GM10266 (cell line): ENCODE results near the gene ZFP3.
"Not testable (repeated sequence)": the region's sequence is repeated elsewhere in the genome, so short reads cannot be mapped to it uniquely, and the experiment has no call there.

Experiments used
- DNase-seq: peaks from one replicate; pipeline ENCODE4 v3.0.0; 2012; ENCODE audit errors: extremely low spot score
- CTCF ChIP-seq: IDR thresholded peaks from 2 replicates; pipeline ENCODE4 v1.5.1; 2012; ENCODE audit warnings: mild to moderate bottlenecking, low read depth; ENCODE audit not compliant: control insufficient read depth, insufficient read depth; ENCODE audit errors: missing control alignments

The ZFP3 gene

DNA sequence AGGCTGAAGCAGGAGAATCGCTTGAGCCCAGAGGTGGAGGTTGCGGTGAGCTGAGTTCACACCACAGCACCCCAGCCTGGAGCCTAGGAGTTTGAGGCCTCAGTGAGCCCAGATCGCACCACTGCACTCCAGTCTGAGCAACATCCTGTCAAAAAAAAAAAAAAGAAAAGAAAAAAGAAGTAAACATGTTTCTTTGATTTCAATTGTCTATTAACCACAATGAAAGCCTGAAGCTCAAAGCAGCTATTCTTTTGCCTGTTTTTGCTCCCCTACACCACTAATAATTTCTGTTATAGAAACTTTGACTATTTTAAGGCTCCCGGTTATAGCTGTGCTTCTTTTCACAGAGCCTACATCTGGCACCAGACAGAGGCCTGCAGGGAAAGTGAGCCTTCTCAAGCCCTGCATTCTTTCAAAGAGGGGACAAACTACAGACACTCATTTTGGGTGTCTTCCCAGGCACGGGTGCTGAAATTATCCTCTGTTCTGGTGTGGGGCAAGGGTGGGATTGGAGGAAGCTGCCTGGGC lies 28.9 kb upstream of the ZFP3 start:
- no peak for TF ChIP-seq CTCF
- DNase-seq: peak; percentile 53

DNA sequence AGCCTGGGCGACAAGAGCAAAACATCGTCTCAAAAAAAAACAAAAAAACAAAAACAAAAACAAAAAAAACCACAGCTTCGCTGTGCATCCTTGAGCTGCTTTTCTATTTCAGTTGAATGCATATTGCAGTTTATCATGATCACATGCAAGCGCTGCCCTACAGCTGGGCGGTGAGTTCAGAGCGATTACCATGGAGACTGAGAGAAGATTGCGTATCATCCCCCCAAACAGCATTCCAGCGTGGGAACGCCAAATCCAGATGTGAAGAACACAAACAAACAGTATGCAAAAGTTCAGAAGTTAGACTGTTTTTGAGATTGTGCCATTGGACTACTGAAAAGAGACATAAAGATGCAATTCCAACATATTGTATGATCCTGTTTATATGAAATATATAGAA lies 28.0 kb upstream of the ZFP3 start:
- TF ChIP-seq CTCF: no peak

DNA sequence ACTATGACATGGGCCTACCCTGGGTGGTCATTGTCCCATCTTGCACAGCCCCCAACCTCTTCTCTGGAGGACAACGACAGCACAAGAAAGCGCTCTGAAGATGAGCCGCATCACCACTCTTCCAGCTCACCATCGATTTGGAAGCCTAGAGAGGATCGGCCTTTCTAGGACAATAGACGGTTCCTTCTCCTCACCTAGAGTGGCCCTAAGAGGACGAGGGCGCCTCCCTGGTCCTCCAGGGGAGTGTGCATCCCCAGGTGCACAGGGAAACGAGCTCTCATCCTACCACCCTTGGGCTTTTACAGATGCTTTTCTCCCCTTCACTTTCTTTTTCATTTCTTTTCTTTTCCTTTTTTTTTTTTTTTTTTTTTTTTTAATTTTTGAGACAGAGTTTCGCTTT lies 22.7 kb upstream of the ZFP3 start:
- DNase-seq: no peak

More for the DNA sequence above, 28.0 kb upstream of the ZFP3 start:
- DNase-seq: no peak

DNA sequence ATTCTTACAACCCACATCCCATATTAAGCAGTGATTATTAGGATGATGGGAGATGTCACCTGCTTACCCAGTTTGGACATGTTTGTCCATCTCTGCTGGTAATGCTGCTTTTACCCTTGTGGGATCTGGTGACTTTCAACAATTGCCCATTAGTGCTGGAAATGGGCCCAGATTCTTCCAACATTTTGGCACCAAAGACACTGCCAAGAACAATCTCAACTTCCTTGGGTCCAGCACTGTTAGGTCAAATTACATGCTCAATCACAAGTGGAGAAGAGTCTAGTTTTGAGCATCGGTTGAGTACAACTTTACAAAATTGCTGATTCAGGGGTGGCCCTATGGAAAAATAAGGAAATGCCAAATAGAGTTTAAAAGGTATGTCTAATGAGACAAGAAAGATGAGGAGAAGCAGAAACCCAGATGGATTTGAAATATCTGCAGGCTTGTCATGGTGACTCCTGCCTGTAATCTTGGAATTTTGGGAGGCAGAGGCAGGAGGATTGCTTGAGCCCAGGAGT lies 13.0 kb upstream of the ZFP3 start:
- no peak for TF ChIP-seq CTCF
- DNase-seq: no peak

More for the DNA sequence above, 22.7 kb upstream of the ZFP3 start:
- no peak for TF ChIP-seq CTCF

DNA sequence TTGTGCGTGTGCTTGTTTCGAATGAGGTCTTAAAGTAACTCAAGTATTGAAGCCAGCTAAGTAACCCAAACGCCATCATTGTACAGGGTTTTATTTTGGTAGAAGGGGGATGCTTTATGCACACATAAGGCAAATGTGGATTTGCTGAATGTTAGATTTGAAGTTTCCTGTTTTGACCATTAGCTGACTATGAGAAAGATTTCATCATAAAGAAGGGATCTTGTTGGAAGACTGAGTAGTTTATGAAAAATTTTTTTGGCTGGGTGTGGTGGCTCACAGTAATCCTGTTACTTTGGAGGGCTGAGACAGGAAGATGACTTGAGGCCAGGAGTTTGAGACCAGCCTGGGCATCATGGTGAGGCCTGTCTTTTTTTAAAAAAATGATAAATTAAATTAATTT lies 10.0 kb upstream of the ZFP3 start:
- TF ChIP-seq CTCF: no peak
- DNase-seq: no peak

GRCh38 chr17:5069724-5070123 lies 8.5 kb upstream of the ZFP3 start:
- no peak for TF ChIP-seq CTCF
- no peak for DNase-seq

- DNase-seq: not testable (repeated sequence)
Observed at GRCh38 chr17:5075472-5075871, 2.8 kb upstream of the ZFP3 start.

- DNase-seq: not testable (repeated sequence)
Observed at GRCh38 chr17:5077275-5077674, 992 bp upstream of the ZFP3 start.
